HEK293 (cell line): ENCODE data around the gene PAN2.
A peak's percentile ranks its signal among the peaks of the same experiment; 100 is the strongest.

ENCODE experiments used
- ATF2 ChIP-seq: fragments of 450-650 bp; formaldehyde crosslinking; IDR thresholded peaks from 2 replicates; pipeline ENCODE4 v1.5.1; 2016; ENCODE audit warnings: missing biosample characterization, missing genetic modification characterization, low read depth
- EGR2 ChIP-seq: fragments of 450-650 bp; formaldehyde crosslinking; IDR thresholded peaks from 2 replicates; pipeline ENCODE4 v1.5.1; 2016; ENCODE audit warnings: low read depth, missing biosample characterization, missing genetic modification characterization
- HOXD13 ChIP-seq: sonication (generic); formaldehyde crosslinking; IDR thresholded peaks from 2 replicates; pipeline ENCODE4 v1.8.0; 2022; ENCODE audit warnings: missing genetic modification reagents, borderline replicate concordance
- IKZF3 ChIP-seq: fragments of 450-650 bp; IDR thresholded peaks from 2 replicates; pipeline ENCODE4 v1.5.0; 2018; ENCODE audit warnings: missing biosample characterization, mild to moderate bottlenecking, missing genetic modification characterization, moderate library complexity
- KLF16 ChIP-seq: fragments of 450-650 bp; formaldehyde crosslinking; IDR thresholded peaks from 2 replicates; pipeline ENCODE4 v1.5.1; 2017; ENCODE audit warnings: missing biosample characterization, missing genetic modification characterization
- KLF17 ChIP-seq: fragments of 450-650 bp; formaldehyde crosslinking; IDR thresholded peaks from 2 replicates; pipeline ENCODE4 v1.5.1; 2016; ENCODE audit warnings: missing biosample characterization, missing genetic modification characterization
- PRDM1 ChIP-seq: fragments of 450-650 bp; formaldehyde crosslinking; IDR thresholded peaks from 2 replicates; pipeline ENCODE4; 2016; ENCODE audit warnings: missing biosample characterization, missing genetic modification characterization
- SCRT1 ChIP-seq: fragments of 450-650 bp; formaldehyde crosslinking; IDR thresholded peaks from 2 replicates; pipeline ENCODE4 v1.5.1; 2016; ENCODE audit warnings: missing biosample characterization, missing genetic modification characterization, borderline replicate concordance
- SCRT2 ChIP-seq: fragments of 450-650 bp; formaldehyde crosslinking; IDR thresholded peaks from 2 replicates; pipeline ENCODE4 v1.5.1; 2016; ENCODE audit warnings: missing biosample characterization, missing genetic modification characterization
- SP2 ChIP-seq: fragments of 450-650 bp; formaldehyde crosslinking; IDR thresholded peaks from 2 replicates; pipeline ENCODE4 v1.5.1; 2016; ENCODE audit warnings: missing biosample characterization, missing genetic modification characterization
- SP3 ChIP-seq: fragments of 450-650 bp; formaldehyde crosslinking; IDR thresholded peaks from 2 replicates; pipeline ENCODE4 v1.5.1; 2016; ENCODE audit warnings: missing biosample characterization, missing genetic modification characterization
- SP7 ChIP-seq: fragments of 450-650 bp; formaldehyde crosslinking; IDR thresholded peaks from 2 replicates; pipeline ENCODE4 v1.5.1; 2016; ENCODE audit warnings: missing biosample characterization, missing genetic modification characterization
- YY2 ChIP-seq: fragments of 450-650 bp; formaldehyde crosslinking; IDR thresholded peaks from 2 replicates; pipeline ENCODE4 v1.5.1; 2016; ENCODE audit warnings: missing biosample characterization, missing genetic modification characterization
- ZBTB10 ChIP-seq: fragments of 450-650 bp; formaldehyde crosslinking; IDR thresholded peaks from 2 replicates; pipeline ENCODE4 v1.5.1; 2016; ENCODE audit warnings: missing biosample characterization, missing genetic modification characterization
- ZBTB20 ChIP-seq: fragments of 450-650 bp; formaldehyde crosslinking; IDR thresholded peaks from 2 replicates; pipeline ENCODE4 v1.5.1; 2016; ENCODE audit warnings: missing biosample characterization, missing genetic modification characterization
- ZBTB7A ChIP-seq: fragments of 450-650 bp; formaldehyde crosslinking; IDR thresholded peaks from 2 replicates; pipeline ENCODE4 v1.5.1; 2016; ENCODE audit warnings: low read depth, missing biosample characterization, missing genetic modification characterization
- ZEB2 ChIP-seq: fragments of 450-650 bp; formaldehyde crosslinking; IDR thresholded peaks from 2 replicates; pipeline ENCODE4 v1.5.1; 2016; ENCODE audit warnings: missing biosample characterization, missing genetic modification characterization
- ZNF174 ChIP-seq: fragments of 450-650 bp; formaldehyde crosslinking; IDR thresholded peaks from 2 replicates; pipeline ENCODE4 v1.5.0; 2017; ENCODE audit warnings: missing biosample characterization, mild to moderate bottlenecking, missing genetic modification characterization
- ZNF184 ChIP-seq: fragments of 450-650 bp; IDR thresholded peaks from 2 replicates; pipeline ENCODE4 v1.5.1; 2018; ENCODE audit warnings: missing biosample characterization, mild to moderate bottlenecking, missing genetic modification characterization
- ZNF19 ChIP-seq: fragments of 450-650 bp; formaldehyde crosslinking; IDR thresholded peaks from 2 replicates; pipeline ENCODE4; 2016; ENCODE audit warnings: missing biosample characterization, missing genetic modification characterization, low read depth
- ZNF221 ChIP-seq: fragments of 450-650 bp; formaldehyde crosslinking; IDR thresholded peaks from 2 replicates; pipeline ENCODE4 v1.5.1; 2017; ENCODE audit warnings: missing biosample characterization, missing genetic modification characterization, borderline replicate concordance
- ZNF335 ChIP-seq: fragments of 450-650 bp; formaldehyde crosslinking; conservative IDR thresholded peaks from 2 replicates; pipeline ENCODE4 v1.5.1; 2016; ENCODE audit warnings: missing biosample characterization, missing genetic modification characterization
- ZNF529 ChIP-seq: fragments of 450-650 bp; formaldehyde crosslinking; IDR thresholded peaks from 2 replicates; pipeline ENCODE4 v1.5.1; 2017; ENCODE audit warnings: missing genetic modification characterization, missing biosample characterization; ENCODE audit not compliant: insufficient replicate concordance
- ZNF561 ChIP-seq: fragments of 450-650 bp; IDR thresholded peaks from 2 replicates; pipeline ENCODE4 v1.5.1; 2018; ENCODE audit warnings: missing biosample characterization, missing genetic modification characterization, borderline replicate concordance
- ZNF580 ChIP-seq: fragments of 450-650 bp; formaldehyde crosslinking; IDR thresholded peaks from 2 replicates; pipeline ENCODE4 v1.5.1; 2016; ENCODE audit warnings: missing biosample characterization, missing genetic modification characterization
- ZNF610 ChIP-seq: fragments of 450-650 bp; formaldehyde crosslinking; IDR thresholded peaks from 2 replicates; pipeline ENCODE4 v1.5.1; 2016; ENCODE audit warnings: missing biosample characterization, missing genetic modification characterization, borderline replicate concordance
- ZNF624 ChIP-seq: fragments of 450-650 bp; formaldehyde crosslinking; IDR thresholded peaks from 2 replicates; pipeline ENCODE4 v1.5.1; 2017; ENCODE audit warnings: missing biosample characterization, missing genetic modification characterization
- ZNF629 ChIP-seq: fragments of 450-650 bp; formaldehyde crosslinking; IDR thresholded peaks from 2 replicates; pipeline ENCODE4 v1.5.1; 2017; ENCODE audit warnings: missing biosample characterization, missing genetic modification characterization
- ZNF654 ChIP-seq: fragments of 450-650 bp; formaldehyde crosslinking; IDR thresholded peaks from 2 replicates; pipeline ENCODE4 v1.5.1; 2016; ENCODE audit warnings: low read depth, missing biosample characterization, missing genetic modification characterization
- ZNF692 ChIP-seq: fragments of 450-650 bp; formaldehyde crosslinking; IDR thresholded peaks from 2 replicates; pipeline ENCODE4 v1.5.1; 2016; ENCODE audit warnings: missing biosample characterization, missing genetic modification characterization
- ZNF843 ChIP-seq: fragments of 450-650 bp; formaldehyde crosslinking; IDR thresholded peaks from 2 replicates; pipeline ENCODE4 v1.5.1; 2016; ENCODE audit warnings: missing biosample characterization, missing genetic modification characterization
- ZSCAN23 ChIP-seq: fragments of 450-650 bp; formaldehyde crosslinking; IDR thresholded peaks from 2 replicates; pipeline ENCODE4 v1.5.1; 2016; ENCODE audit warnings: missing biosample characterization, missing genetic modification characterization
- ZSCAN30 ChIP-seq: fragments of 450-650 bp; IDR thresholded peaks from 2 replicates; pipeline ENCODE4 v1.5.1; 2018; ENCODE audit warnings: missing biosample characterization, mild to moderate bottlenecking, missing genetic modification characterization, moderate library complexity
- ZXDB ChIP-seq: fragments of 450-650 bp; formaldehyde crosslinking; IDR thresholded peaks from 2 replicates; pipeline ENCODE4 v1.5.1; 2016; ENCODE audit warnings: missing biosample characterization, missing genetic modification characterization

PAN2 gene

GRCh38 chr12:56333679-56334489, at the start of gene PAN2 (continued):
- TF ChIP-seq ZNF174 (tag by site-specific recombination) (no peak), ZNF610 (tag by site-specific recombination) (no peak), ZNF654 (no peak), ZNF335 (peak; percentile 95), ZNF629 (tag by site-specific recombination) (peak; percentile 89), ZNF221 (tag by site-specific recombination) (0 out of 2 replicates have a peak, but pooled peaks have one; percentile 17), SCRT1 (tag by site-specific recombination) (0 out of 2 replicates have a peak, but pooled peaks have one; percentile 35), ZEB2 (peak; percentile 90), ZNF843 (tag by site-specific recombination) (peak; percentile 40; the same call in 1 of the 2 replicates), IKZF3 (tag by site-specific recombination) (peak; percentile 88), SP3 (tag by site-specific recombination) (peak; percentile 59), ZBTB20 (tag by site-specific recombination) (0 out of 2 replicates have a peak, but pooled peaks have one; percentile 60), ZXDB (tag by site-specific recombination) (peak; percentile 90), ATF2 (tag by site-specific recombination) (no peak), ZSCAN23 (tag by site-specific recombination) (0 out of 2 replicates have a peak, but pooled peaks have one; percentile 36), KLF16 (tag by site-specific recombination) (0 out of 2 replicates have a peak, but pooled peaks have one; percentile 22), SP2 (peak; percentile 95), ZNF561 (tag by site-specific recombination) (peak; percentile 61; the same call in 1 of the 2 replicates), ZNF580 (tag by site-specific recombination) (peak; percentile 60), PRDM1 (tag by site-specific recombination) (peak; percentile 52; the same call in 1 of the 2 replicates), ZSCAN30 (tag by site-specific recombination) (peak; percentile 58; the same call in 1 of the 2 replicates), YY2 (tag by site-specific recombination) (peak; percentile 46; the same call in 1 of the 2 replicates), SP7 (peak; percentile 75), ZBTB7A (tag by site-specific recombination) (0 out of 2 replicates have a peak, but pooled peaks have one; percentile 47), KLF17 (no peak), ZNF692 (tag by site-specific recombination) (peak; percentile 51; the same call in 1 of the 2 replicates), SCRT2 (tag by site-specific recombination) (peak; percentile 86), ZNF529 (no peak), EGR2 (tag by site-specific recombination) (peak; percentile 59), HOXD13 (CRISPR knock-in tag) (no peak), ZNF624 (tag by site-specific recombination) (no peak), ZBTB10 (tag by site-specific recombination) (peak; percentile 92), ZNF184 (peak; percentile 10; the same call in 1 of the 2 replicates), ZNF19 (tag by site-specific recombination) (no peak)
